CD4-positive, alpha-beta T cell (primary cell): Measurements from ENCODE around the gene FCGR3A. TPM values are rescaled to one million over a fixed set of nuclear protein-coding genes. Genes with fewer than 3 reads are reported as not detected.

Experiments
- ATAC-seq: fragments of 200-7000 bp; cut with Tn5 transposase; one replicate; pipeline ENCODE4 v1.10.0; 2022; ENCODE audit warnings: mild to moderate bottlenecking; ENCODE audit not compliant: poor library complexity
- CTCF ChIA-PET: fragments of 350-600 bp; sonication (Branson Sonifier 250); formaldehyde crosslinking; loops from one replicate; lab custom pipeline; 2021; ENCODE audit warnings: antibody characterized with exemption, inconsistent platforms; lab: Charles Lee
- POLR2A ChIA-PET: fragments of 350-600 bp; sonication (Branson Sonifier 250); formaldehyde crosslinking; loops from one replicate; lab custom pipeline; 2021; ENCODE audit warnings: antibody characterized with exemption, inconsistent platforms; lab: Charles Lee
- DNase-seq, 14 experiments: peaks; one replicate each; pipeline ENCODE4 v3.0.0-alpha.2; 2013 to 2020; ENCODE audit warnings: mixed read lengths in 2 of 14
- H3K27ac ChIP-seq, 2 donors: one replicate each; pipeline versions ENCODE4 v1.5.1 to v1.7.0; 2013; ENCODE audit warnings: low read length in 2 of 2, low read depth in 1 of 2, mild to moderate bottlenecking in 1 of 2
- H3K27me3 ChIP-seq, 2 experiments: 1 replicate in 1 of 2; 2 replicates in 1 of 2; pipeline versions ENCODE4 v1.6.1 to v1.7.0; 2013; ENCODE audit warnings: low read length in 2 of 2, control low read depth in 1 of 2, mild to moderate bottlenecking in 1 of 2, moderate library complexity in 1 of 2; ENCODE audit not compliant: insufficient read depth in 2 of 2, control insufficient read depth in 1 of 2
- H3K36me3 ChIP-seq: one replicate; pipeline ENCODE4 v1.6.1; 2013; ENCODE audit warnings: low read length, control low read depth; ENCODE audit not compliant: insufficient read depth
- H3K4me1 ChIP-seq: one replicate; pipeline ENCODE4 v1.6.1; 2013; ENCODE audit warnings: low read length, control low read depth; ENCODE audit not compliant: insufficient read depth
- H3K4me3 ChIP-seq: one replicate; pipeline ENCODE4 v1.5.1; 2013; ENCODE audit warnings: mild to moderate bottlenecking, low read length, moderate library complexity
- H3K9me3 ChIP-seq, 2 experiments: 1 replicate in 1 of 2; 2 replicates in 1 of 2; pipeline versions ENCODE4 v1.6.1 to v1.7.0; 2013; ENCODE audit warnings: low read length in 2 of 2, mild to moderate bottlenecking in 2 of 2, control low read depth in 1 of 2, moderate library complexity in 1 of 2; ENCODE audit not compliant: control insufficient read depth in 1 of 2, insufficient read depth in 1 of 2
- H3K27ac Mint-ChIP-seq: one replicate; pipeline ENCODE4 v1.8.0; 2020; ENCODE audit warnings: mixed read lengths
- H3K27me3 Mint-ChIP-seq: one replicate; pipeline ENCODE4 v1.8.0; 2021; ENCODE audit warnings: mixed read lengths
- H3K36me3 Mint-ChIP-seq: one replicate; pipeline ENCODE4 v1.8.0; 2021; ENCODE audit warnings: low read depth, mixed read lengths
- H3K4me1 Mint-ChIP-seq: one replicate; pipeline ENCODE4 v1.8.0; 2021; ENCODE audit warnings: low read depth, mixed read lengths
- H3K4me3 Mint-ChIP-seq: one replicate; pipeline ENCODE4 v1.8.0; 2020; ENCODE audit warnings: mild to moderate bottlenecking, mixed read lengths
- H3K9me3 Mint-ChIP-seq: one replicate; pipeline ENCODE4 v1.8.0; 2020; ENCODE audit warnings: mixed read lengths
- intact Hi-C, 2 experiments: fragments of 100-400 bp; cut with DNase I in 1 of 2; cut with micrococcal nuclease in 1 of 2; formaldehyde crosslinking; loops; one replicate each; pipeline versions ENCODE4 v1.15.1 to v1.9.0; 2023 to 2025; cut with DNase I, micrococcal nuclease
- total RNA-seq, 174 experiments: library from RNA in 2 of 174; stranded (reverse) in 2 of 174; gene quantifications; one replicate each; pipeline ENCODE4 v1.2.3 and lab custom pipeline; 2021 to 2026
- TF ChIP-seq, protein P1 (sequence below): fragments of 200-600 bp; IDR thresholded peaks from one replicate; pipeline ENCODE4 v1.8.0; 2022; ENCODE audit warnings: antibody characterized with exemption, mild to moderate bottlenecking

The FCGR3A gene
- total RNA-seq, 2 experiments from 2014 or later: 0.25 to 0.34 TPM

DNA sequence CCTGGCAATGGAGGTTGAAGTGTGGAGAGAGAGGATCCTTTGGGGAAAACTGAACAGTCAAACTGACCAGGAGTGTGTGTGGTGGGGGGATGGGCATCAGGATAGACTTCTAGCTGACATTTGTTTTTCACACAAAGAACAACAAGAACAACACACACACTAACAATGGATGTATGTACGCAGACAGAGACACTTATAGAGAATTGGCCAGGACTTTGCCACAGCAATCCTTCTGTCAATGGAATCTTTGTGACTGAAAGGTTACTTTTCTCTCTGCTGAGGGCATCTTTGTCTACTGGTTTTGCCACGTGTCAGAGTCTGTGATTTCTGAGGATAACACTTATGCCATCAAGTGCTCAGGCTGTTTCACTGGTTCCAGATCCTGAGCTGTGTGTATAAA, 56.8 kb downstream of the FCGR3A start:
- CTCF ChIA-PET: no interaction called here
- H3K27ac Mint-ChIP-seq: no peak overlapping the region
- POLR2A ChIA-PET: no interaction called here
- H3K4me3 Mint-ChIP-seq: no peak overlapping the region
- peaks cover 77% of the 10 kb centered on the region for H3K27me3 Mint-ChIP-seq
- peaks cover 13% of the 10 kb centered on the region for H3K4me1 Mint-ChIP-seq
- TF ChIP-seq, protein P1, sequence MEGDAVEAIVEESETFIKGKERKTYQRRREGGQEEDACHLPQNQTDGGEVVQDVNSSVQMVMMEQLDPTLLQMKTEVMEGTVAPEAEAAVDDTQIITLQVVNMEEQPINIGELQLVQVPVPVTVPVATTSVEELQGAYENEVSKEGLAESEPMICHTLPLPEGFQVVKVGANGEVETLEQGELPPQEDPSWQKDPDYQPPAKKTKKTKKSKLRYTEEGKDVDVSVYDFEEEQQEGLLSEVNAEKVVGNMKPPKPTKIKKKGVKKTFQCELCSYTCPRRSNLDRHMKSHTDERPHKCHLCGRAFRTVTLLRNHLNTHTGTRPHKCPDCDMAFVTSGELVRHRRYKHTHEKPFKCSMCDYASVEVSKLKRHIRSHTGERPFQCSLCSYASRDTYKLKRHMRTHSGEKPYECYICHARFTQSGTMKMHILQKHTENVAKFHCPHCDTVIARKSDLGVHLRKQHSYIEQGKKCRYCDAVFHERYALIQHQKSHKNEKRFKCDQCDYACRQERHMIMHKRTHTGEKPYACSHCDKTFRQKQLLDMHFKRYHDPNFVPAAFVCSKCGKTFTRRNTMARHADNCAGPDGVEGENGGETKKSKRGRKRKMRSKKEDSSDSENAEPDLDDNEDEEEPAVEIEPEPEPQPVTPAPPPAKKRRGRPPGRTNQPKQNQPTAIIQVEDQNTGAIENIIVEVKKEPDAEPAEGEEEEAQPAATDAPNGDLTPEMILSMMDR: no peak
- ATAC-seq (no peak), DNase-seq (no peak)
- Histone ChIP-seq H3K27ac (no peak overlapping the region), H3K4me3 (no peak overlapping the region), H3K9me3 (no peaks in the 10 kb centered on the region), H3K36me3 (no peaks in the 10 kb centered on the region), H3K4me1 (peaks cover 6% of the 10 kb centered on the region), H3K27me3 (peaks cover 0 to 57% of the 10 kb centered on the region in 2 experiments)
- H3K36me3 Mint-ChIP-seq: no peaks in the 10 kb centered on the region
- intact Hi-C loops: no loop called here
- H3K9me3 Mint-ChIP-seq: no peaks in the 10 kb centered on the region

Other genes starting within 250 kb of the FCGR3A start
- 1 to 10 TPM; 3.1 to 3.2 TPM for gene MPZ, start 239.8 kb downstream of the FCGR3A start, total RNA-seq
- gene SDHC, start 235.4 kb downstream of the FCGR3A start, total RNA-seq: 10 to 100 TPM; 33.0 to 37.2 TPM
- not detected for gene CFAP126, start 181.9 kb downstream of the FCGR3A start, total RNA-seq
- gene FCGR2A, start 44.4 kb downstream of the FCGR3A start, total RNA-seq: under 1 TPM; 0.63 to 0.89 TPM
- 1 to 10 TPM in 1 of 2 experiments, under 1 TPM in 1; 0.78 to 1.0 TPM for gene HSPA6, start 25.3 kb downstream of the FCGR3A start, total RNA-seq
- gene FCGR3B, start 81.4 kb upstream of the FCGR3A start, total RNA-seq: not detected
- under 1 TPM in 1 of 2 experiments, not detected in 1; 0.36 TPM for gene FCGR2B, start 113.3 kb upstream of the FCGR3A start, total RNA-seq
- not detected for gene FCRLA, start 157.4 kb upstream of the FCGR3A start, total RNA-seq
- gene FCRLB, start 171.7 kb upstream of the FCGR3A start, total RNA-seq: under 1 TPM in 1 of 2 experiments, not detected in 1; 0.11 TPM
- 10 to 100 TPM; 20.3 to 23.0 TPM for gene DUSP12, start 200.0 kb upstream of the FCGR3A start, total RNA-seq
- 10 to 100 TPM; 16.2 to 17.1 TPM for gene ATF6, start 216.5 kb upstream of the FCGR3A start, total RNA-seq